GM18909 (cell line): ENCODE results near the gene TIMM17B.
"Not testable (repeated sequence)": the region's sequence is repeated elsewhere in the genome, so short reads cannot be mapped to it uniquely, and the experiment has no call there.

Source experiments
- ATAC-seq: cut with Tn5 transposase; IDR thresholded peaks from one replicate; pipeline ENCODE4 v1.9.1; 2021; ENCODE audit warnings: mild to moderate bottlenecking; ENCODE audit not compliant: unreplicated experiment, poor library complexity

Gene TIMM17B

GRCh38 chrX:48897157-48897624 is 377 bp downstream of the TIMM17B start:
- peak; percentile 10 for ATAC-seq

- ATAC-seq: no peak
Measured at GRCh38 chrX:48896611-48897011, 957 bp downstream of the TIMM17B start.

GRCh38 chrX:48894891-48895290 is 2.7 kb downstream of the TIMM17B start:
- no peak for ATAC-seq

- ATAC-seq: no peak
Measured at GRCh38 chrX:48893556-48894348, 3.8 kb downstream of the TIMM17B start.

GRCh38 chrX:48892896-48893295 is 4.7 kb downstream of the TIMM17B start:
- ATAC-seq: no peak

GRCh38 chrX:48891402-48892288 is 5.9 kb downstream of the TIMM17B start:
- ATAC-seq: peak; percentile 77

- peak; percentile 47 for ATAC-seq
Measured at GRCh38 chrX:48890934-48891401, 6.6 kb downstream of the TIMM17B start.

- no peak for ATAC-seq
Measured at GRCh38 chrX:48890296-48890925, 7.2 kb downstream of the TIMM17B start.

- not testable (repeated sequence) for ATAC-seq
Measured at GRCh38 chrX:48886586-48886985, 11.0 kb downstream of the TIMM17B start.

- no peak for ATAC-seq
Measured at GRCh38 chrX:48883729-48884128, 13.8 kb downstream of the TIMM17B start.

GRCh38 chrX:48876944-48877343 is 20.6 kb downstream of the TIMM17B start:
- ATAC-seq: not testable (repeated sequence)

GRCh38 chrX:48872017-48872416 is 25.6 kb downstream of the TIMM17B start:
- not testable (repeated sequence) for ATAC-seq

GRCh38 chrX:48864210-48864609 is 33.4 kb downstream of the TIMM17B start:
- ATAC-seq: no peak

GRCh38 chrX:48854898-48855297 is 42.7 kb downstream of the TIMM17B start:
- ATAC-seq: no peak

- ATAC-seq: not testable (repeated sequence)
Measured at GRCh38 chrX:48854121-48854804, 43.3 kb downstream of the TIMM17B start.

- ATAC-seq: not testable (repeated sequence)
Measured at GRCh38 chrX:48853494-48853893, 44.1 kb downstream of the TIMM17B start.

- ATAC-seq: no peak
Measured at GRCh38 chrX:48852857-48853256, 44.7 kb downstream of the TIMM17B start.

- ATAC-seq: no peak
Measured at GRCh38 chrX:48848847-48849246, 48.7 kb downstream of the TIMM17B start.
